ENCODE measurements around the gene HOXB4. TPM values are rescaled to one million over a fixed set of nuclear protein-coding genes. Genes with fewer than 3 reads are reported as not detected.

HOXB4 gene
- polyA plus RNA-seq, 1 of the 3 experiments (the other 2 are of a cell fraction), result 0.03 TPM

DNA sequence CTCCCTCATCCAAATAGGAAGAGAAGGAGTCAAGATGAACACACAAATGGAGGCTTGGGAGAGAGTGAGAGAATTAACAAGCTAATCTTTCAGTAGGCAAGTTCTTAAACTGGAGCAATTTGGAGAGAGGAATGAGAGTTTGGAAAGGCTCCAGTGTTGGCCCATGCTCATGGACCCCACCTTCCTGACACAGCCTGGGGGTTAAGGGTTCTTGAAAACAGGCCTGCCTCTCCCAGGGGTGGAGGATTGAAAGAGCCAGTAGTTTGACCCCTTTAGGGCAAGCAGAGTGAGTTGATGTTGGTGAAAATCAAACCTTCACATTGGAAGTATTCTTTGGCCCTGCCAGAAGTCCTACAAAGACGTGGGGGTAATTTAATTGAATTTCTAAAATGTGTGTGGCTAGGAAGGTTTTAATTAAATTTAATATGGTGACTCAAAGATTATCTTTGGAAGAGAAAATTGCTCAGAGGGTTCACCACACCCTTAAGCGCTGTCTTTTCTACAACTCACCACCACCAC lies 6.1 kb upstream of the HOXB4 start:
- CTCF ChIA-PET, result no interaction called here
- no peak overlapping the region for H2AFZ ChIP-seq (ENCODE audit: low read depth)
- peaks cover 4% of the 10 kb centered on the region for H3F3A ChIP-seq (replicated peaks; ENCODE audit: insufficient read depth)
- H3K4me2 ChIP-seq, result no peak overlapping the region
- POLR2A ChIA-PET, result no interaction called here
- H3K4me1 ChIP-seq (ENCODE audit: control insufficient read depth in 1 of 2, insufficient read depth in 2 of 2, low read depth in 1 of 2, low read length in 1 of 2), result peaks cover 2 to 3% of the 10 kb centered on the region in 2 experiments; a peak in 1 of 4 replicates
- TF ChIP-seq, protein P1, sequence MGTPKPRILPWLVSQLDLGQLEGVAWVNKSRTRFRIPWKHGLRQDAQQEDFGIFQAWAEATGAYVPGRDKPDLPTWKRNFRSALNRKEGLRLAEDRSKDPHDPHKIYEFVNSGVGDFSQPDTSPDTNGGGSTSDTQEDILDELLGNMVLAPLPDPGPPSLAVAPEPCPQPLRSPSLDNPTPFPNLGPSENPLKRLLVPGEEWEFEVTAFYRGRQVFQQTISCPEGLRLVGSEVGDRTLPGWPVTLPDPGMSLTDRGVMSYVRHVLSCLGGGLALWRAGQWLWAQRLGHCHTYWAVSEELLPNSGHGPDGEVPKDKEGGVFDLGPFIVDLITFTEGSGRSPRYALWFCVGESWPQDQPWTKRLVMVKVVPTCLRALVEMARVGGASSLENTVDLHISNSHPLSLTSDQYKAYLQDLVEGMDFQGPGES (IDR thresholded peaks at IDR 0.05; ENCODE audit: low read depth, low read length), result no peak
- TF ChIP-seq NRF1 (IDR thresholded peaks at IDR 0.05; ENCODE audit: low read depth, low read length), result no peak
- no peak for TF ChIP-seq MXI1 (IDR thresholded peaks at IDR 0.05; ENCODE audit: low read depth, low read length)
- no peak for TF ChIP-seq POLR2AphosphoS5 (IDR thresholded peaks at IDR 0.05; ENCODE audit: low read depth, low read length)
- TF ChIP-seq, protein P2, sequence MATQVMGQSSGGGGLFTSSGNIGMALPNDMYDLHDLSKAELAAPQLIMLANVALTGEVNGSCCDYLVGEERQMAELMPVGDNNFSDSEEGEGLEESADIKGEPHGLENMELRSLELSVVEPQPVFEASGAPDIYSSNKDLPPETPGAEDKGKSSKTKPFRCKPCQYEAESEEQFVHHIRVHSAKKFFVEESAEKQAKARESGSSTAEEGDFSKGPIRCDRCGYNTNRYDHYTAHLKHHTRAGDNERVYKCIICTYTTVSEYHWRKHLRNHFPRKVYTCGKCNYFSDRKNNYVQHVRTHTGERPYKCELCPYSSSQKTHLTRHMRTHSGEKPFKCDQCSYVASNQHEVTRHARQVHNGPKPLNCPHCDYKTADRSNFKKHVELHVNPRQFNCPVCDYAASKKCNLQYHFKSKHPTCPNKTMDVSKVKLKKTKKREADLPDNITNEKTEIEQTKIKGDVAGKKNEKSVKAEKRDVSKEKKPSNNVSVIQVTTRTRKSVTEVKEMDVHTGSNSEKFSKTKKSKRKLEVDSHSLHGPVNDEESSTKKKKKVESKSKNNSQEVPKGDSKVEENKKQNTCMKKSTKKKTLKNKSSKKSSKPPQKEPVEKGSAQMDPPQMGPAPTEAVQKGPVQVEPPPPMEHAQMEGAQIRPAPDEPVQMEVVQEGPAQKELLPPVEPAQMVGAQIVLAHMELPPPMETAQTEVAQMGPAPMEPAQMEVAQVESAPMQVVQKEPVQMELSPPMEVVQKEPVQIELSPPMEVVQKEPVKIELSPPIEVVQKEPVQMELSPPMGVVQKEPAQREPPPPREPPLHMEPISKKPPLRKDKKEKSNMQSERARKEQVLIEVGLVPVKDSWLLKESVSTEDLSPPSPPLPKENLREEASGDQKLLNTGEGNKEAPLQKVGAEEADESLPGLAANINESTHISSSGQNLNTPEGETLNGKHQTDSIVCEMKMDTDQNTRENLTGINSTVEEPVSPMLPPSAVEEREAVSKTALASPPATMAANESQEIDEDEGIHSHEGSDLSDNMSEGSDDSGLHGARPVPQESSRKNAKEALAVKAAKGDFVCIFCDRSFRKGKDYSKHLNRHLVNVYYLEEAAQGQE (IDR thresholded peaks at IDR 0.05; ENCODE audit: low read depth, low read length), result no peak
- TF ChIP-seq, protein P3, sequence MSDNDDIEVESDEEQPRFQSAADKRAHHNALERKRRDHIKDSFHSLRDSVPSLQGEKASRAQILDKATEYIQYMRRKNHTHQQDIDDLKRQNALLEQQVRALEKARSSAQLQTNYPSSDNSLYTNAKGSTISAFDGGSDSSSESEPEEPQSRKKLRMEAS (IDR thresholded peaks at IDR 0.05; ENCODE audit: low read depth), result no peak
- TF ChIP-seq FOXJ3 (CRISPR knock-in tag; IDR thresholded peaks at IDR 0.05), result no peak
- TF ChIP-seq ELF1 (IDR thresholded peaks at IDR 0.05), result no peak
- no peak for TF ChIP-seq FOXM1 (IDR thresholded peaks at IDR 0.05; ENCODE audit: low read depth)
- TF ChIP-seq SIN3A (IDR thresholded peaks at IDR 0.05; ENCODE audit: borderline replicate concordance, low read depth, low read length), result no peak
- no peaks in the 10 kb centered on the region for H3K36me3 ChIP-seq (replicated peaks in 1 of 2; ENCODE audit: control insufficient read depth in 1 of 2, insufficient read depth in 2 of 2, low read length in 1 of 2)
- no peaks in the 10 kb centered on the region for H3K79me2 ChIP-seq (ENCODE audit: insufficient read depth)
- no peaks in the 10 kb centered on the region for H3K9me2 ChIP-seq
- H3K9ac ChIP-seq, result no peak overlapping the region
- H3K9me3 ChIP-seq, result no peaks in the 10 kb centered on the region
- no peak for DNase-seq
- peaks cover 9% of the 10 kb centered on the region; the same call in 1 of the 2 replicates for H4K20me1 ChIP-seq (ENCODE audit: insufficient read depth)
- H3K27me3 ChIP-seq (ENCODE audit: insufficient read depth), result peaks cover 100% of the 10 kb centered on the region
- WGBS (ENCODE audit: low lambda C conversion rate), result 10% methylated on average over 2 of the region's 2 CpGs
- no peak overlapping the region for H3K4me3 ChIP-seq (ENCODE audit: low read depth in 2 of 2, low read length in 1 of 2)
- no peak overlapping the region for H3K27ac ChIP-seq (ENCODE audit: low read depth in 2 of 2, low read length in 1 of 2)

DNA sequence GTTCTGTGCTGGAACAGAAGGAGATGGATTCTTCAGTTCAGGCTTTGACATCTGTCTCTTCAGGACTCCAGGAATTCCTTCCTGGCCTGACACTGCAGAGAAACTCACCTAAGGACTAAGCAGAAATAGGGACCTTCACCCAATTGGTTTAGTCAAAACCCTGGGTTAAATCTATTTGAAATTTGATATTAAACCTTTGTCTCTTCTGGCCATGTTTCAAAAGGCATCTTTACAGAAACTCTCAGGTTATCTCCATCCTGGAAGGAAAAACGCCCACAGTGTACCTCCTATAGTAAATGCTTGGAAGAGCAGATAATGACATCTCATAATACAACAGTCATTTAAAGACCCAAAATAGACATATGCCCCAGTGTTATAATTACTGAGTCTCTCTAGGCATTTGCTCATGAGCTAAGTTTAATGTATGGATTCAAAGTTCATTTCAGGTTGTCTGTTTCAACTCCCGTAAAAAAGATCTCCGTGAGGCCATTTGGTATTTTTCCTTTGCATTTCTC lies 5.6 kb upstream of the HOXB4 start:
- ChIA-PET CTCF (interaction anchor here (1.5 kb wide), 1 partner anchor 53 kb away, joined by 4 read pairs; no protein-coding TSS in a partner anchor), POLR2A (interaction anchor here (0.6 kb wide), 1 partner anchor 99 kb away, joined by 4 read pairs; no protein-coding TSS in a partner anchor)
- 21% methylated on average over 3 of the region's 3 CpGs for WGBS (ENCODE audit: low lambda C conversion rate)
- H3K4me2 ChIP-seq, result no peak overlapping the region
- peaks cover 100% of the 10 kb centered on the region for H3K27me3 ChIP-seq (ENCODE audit: insufficient read depth)
- no peak for DNase-seq
- H3F3A ChIP-seq (replicated peaks; ENCODE audit: insufficient read depth), result peaks cover 4% of the 10 kb centered on the region
- H3K9me3 ChIP-seq, result no peaks in the 10 kb centered on the region
- H3K9me2 ChIP-seq, result no peaks in the 10 kb centered on the region
- H4K20me1 ChIP-seq (ENCODE audit: insufficient read depth), result peaks cover 9% of the 10 kb centered on the region; the same call in 1 of the 2 replicates
- no peak overlapping the region for H3K9ac ChIP-seq
- H3K4me1 ChIP-seq (ENCODE audit: control insufficient read depth in 1 of 2, insufficient read depth in 2 of 2, low read depth in 1 of 2, low read length in 1 of 2), result peaks cover 2 to 3% of the 10 kb centered on the region in 2 experiments; a peak in 1 of 4 replicates
- TF ChIP-seq TAF1 (IDR thresholded peaks at IDR 0.05; ENCODE audit: borderline replicate concordance, low read depth, low read length) (no peak), MEF2A (IDR thresholded peaks at IDR 0.05; ENCODE audit: borderline replicate concordance, low read depth) (no peak), POLR2AphosphoS5 (IDR thresholded peaks at IDR 0.05; ENCODE audit: low read depth, low read length) (no peak), JUND (IDR thresholded peaks at IDR 0.05) (no peak)
- TF ChIP-seq, protein P4, sequence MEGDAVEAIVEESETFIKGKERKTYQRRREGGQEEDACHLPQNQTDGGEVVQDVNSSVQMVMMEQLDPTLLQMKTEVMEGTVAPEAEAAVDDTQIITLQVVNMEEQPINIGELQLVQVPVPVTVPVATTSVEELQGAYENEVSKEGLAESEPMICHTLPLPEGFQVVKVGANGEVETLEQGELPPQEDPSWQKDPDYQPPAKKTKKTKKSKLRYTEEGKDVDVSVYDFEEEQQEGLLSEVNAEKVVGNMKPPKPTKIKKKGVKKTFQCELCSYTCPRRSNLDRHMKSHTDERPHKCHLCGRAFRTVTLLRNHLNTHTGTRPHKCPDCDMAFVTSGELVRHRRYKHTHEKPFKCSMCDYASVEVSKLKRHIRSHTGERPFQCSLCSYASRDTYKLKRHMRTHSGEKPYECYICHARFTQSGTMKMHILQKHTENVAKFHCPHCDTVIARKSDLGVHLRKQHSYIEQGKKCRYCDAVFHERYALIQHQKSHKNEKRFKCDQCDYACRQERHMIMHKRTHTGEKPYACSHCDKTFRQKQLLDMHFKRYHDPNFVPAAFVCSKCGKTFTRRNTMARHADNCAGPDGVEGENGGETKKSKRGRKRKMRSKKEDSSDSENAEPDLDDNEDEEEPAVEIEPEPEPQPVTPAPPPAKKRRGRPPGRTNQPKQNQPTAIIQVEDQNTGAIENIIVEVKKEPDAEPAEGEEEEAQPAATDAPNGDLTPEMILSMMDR (IDR thresholded peaks at IDR 0.05), result no peak
- TF ChIP-seq, protein P1 (IDR thresholded peaks at IDR 0.05; ENCODE audit: low read depth, low read length), result no peak
- TF ChIP-seq, protein P5, sequence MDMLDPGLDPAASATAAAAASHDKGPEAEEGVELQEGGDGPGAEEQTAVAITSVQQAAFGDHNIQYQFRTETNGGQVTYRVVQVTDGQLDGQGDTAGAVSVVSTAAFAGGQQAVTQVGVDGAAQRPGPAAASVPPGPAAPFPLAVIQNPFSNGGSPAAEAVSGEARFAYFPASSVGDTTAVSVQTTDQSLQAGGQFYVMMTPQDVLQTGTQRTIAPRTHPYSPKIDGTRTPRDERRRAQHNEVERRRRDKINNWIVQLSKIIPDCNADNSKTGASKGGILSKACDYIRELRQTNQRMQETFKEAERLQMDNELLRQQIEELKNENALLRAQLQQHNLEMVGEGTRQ (IDR thresholded peaks at IDR 0.05; ENCODE audit: borderline replicate concordance, low read depth, low read length), result no peak
- TF ChIP-seq, protein P6, sequence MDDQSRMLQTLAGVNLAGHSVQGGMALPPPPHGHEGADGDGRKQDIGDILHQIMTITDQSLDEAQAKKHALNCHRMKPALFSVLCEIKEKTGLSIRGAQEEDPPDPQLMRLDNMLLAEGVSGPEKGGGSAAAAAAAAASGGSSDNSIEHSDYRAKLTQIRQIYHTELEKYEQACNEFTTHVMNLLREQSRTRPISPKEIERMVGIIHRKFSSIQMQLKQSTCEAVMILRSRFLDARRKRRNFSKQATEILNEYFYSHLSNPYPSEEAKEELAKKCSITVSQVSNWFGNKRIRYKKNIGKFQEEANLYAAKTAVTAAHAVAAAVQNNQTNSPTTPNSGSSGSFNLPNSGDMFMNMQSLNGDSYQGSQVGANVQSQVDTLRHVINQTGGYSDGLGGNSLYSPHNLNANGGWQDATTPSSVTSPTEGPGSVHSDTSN (IDR thresholded peaks at IDR 0.05), result no peak
- H3K79me2 ChIP-seq (ENCODE audit: insufficient read depth), result no peaks in the 10 kb centered on the region
- H3K27ac ChIP-seq (ENCODE audit: low read depth in 2 of 2, low read length in 1 of 2), result no peak overlapping the region
- H3K4me3 ChIP-seq (ENCODE audit: low read depth in 2 of 2, low read length in 1 of 2), result no peak overlapping the region
- H2AFZ ChIP-seq (ENCODE audit: low read depth), result no peak overlapping the region
- H3K36me3 ChIP-seq (replicated peaks in 1 of 2; ENCODE audit: control insufficient read depth in 1 of 2, insufficient read depth in 2 of 2, low read length in 1 of 2), result no peaks in the 10 kb centered on the region

Measured in SK-N-SH (cell line).